SIG-M5 treated with dmso at 0.1 percent for 504 hours (cell line): ENCODE measurements around the gene DDX19B.
"Not testable (repeated sequence)": the region's sequence is repeated elsewhere in the genome, so short reads cannot be mapped to it uniquely, and the experiment has no call there.

Experiments
- DNase-seq: peaks from one replicate; lab custom pipeline; 2025; ENCODE audit not compliant: unreplicated experiment; lab: John Stamatoyannopoulos, UW

The DDX19B gene

GRCh38 chr16:70287304-70287971 is 11.5 kb upstream of the DDX19B start:
- DNase-seq = not testable (repeated sequence)

GRCh38 chr16:70289229-70290094 is 9.5 kb upstream of the DDX19B start, which contains the start of gene AARS1:
Gene AARS1, minus strand, starts transcription at chr16:70289506. Its CDS starts 6,743 bp downstream, at chr16:70282763.
- peak; percentile 98 for DNase-seq

GRCh38 chr16:70290949-70291519 is 8.0 kb upstream of the DDX19B start:
- DNase-seq = no peak

GRCh38 chr16:70292148-70292547 is 6.8 kb upstream of the DDX19B start:
- not testable (repeated sequence) for DNase-seq

GRCh38 chr16:70294385-70295025 is 4.5 kb upstream of the DDX19B start:
- no peak for DNase-seq

- DNase-seq = no peak
Measured at GRCh38 chr16:70295634-70296033, 3.4 kb upstream of the DDX19B start.

- no peak for DNase-seq
Measured at GRCh38 chr16:70301121-70301520, 2.1 kb downstream of the DDX19B start.

- no peak for DNase-seq
Measured at GRCh38 chr16:70302745-70303144, 3.8 kb downstream of the DDX19B start.

GRCh38 chr16:70304892-70305448 is 6.0 kb downstream of the DDX19B start:
- DNase-seq = no peak

GRCh38 chr16:70306880-70307279 is 7.9 kb downstream of the DDX19B start:
- DNase-seq = no peak

GRCh38 chr16:70307726-70308125 is 8.7 kb downstream of the DDX19B start:
- not testable (repeated sequence) for DNase-seq

- no peak for DNase-seq
Measured at GRCh38 chr16:70320121-70320520, 21.1 kb downstream of the DDX19B start.

GRCh38 chr16:70324998-70325747 is 26.2 kb downstream of the DDX19B start:
- DNase-seq = no peak

- no peak for DNase-seq
Measured at GRCh38 chr16:70331091-70331490, 32.1 kb downstream of the DDX19B start.

- no peak for DNase-seq
Measured at GRCh38 chr16:70331588-70332358, 32.8 kb downstream of the DDX19B start.

- DNase-seq = not testable (repeated sequence)
Measured at GRCh38 chr16:70332728-70333127, 33.7 kb downstream of the DDX19B start.

- DNase-seq = no peak
Measured at GRCh38 chr16:70337814-70338213, 38.8 kb downstream of the DDX19B start.

- DNase-seq = no peak
Measured at GRCh38 chr16:70341600-70341999, 42.6 kb downstream of the DDX19B start.

- no peak for DNase-seq
Measured at GRCh38 chr16:70342016-70342415, 43.0 kb downstream of the DDX19B start.

- DNase-seq = no peak
Measured at GRCh38 chr16:70345840-70346239, 46.9 kb downstream of the DDX19B start.
